Breast epithelium (tissue), 3 donors: ENCODE data around the gene SCGB1D4.

Experiments used
- POLR2A ChIP-seq: fragments of 450-650 bp; IDR thresholded peaks from one replicate; pipeline ENCODE4 v1.6.1; 2016; ENCODE audit warnings: antibody characterized with exemption, mild to moderate bottlenecking, moderate library complexity
- POLR2AphosphoS5 ChIP-seq, 3 donors: sonication (generic); formaldehyde crosslinking; IDR thresholded peaks; one replicate each; pipeline ENCODE4 v1.6.1; 2017; ENCODE audit warnings: antibody characterized with exemption in 3 of 3
- TF ChIP-seq, protein P1 (sequence below), 3 donors: fragments of 450-650 bp; IDR thresholded peaks; one replicate each; pipeline ENCODE4 v1.5.1; 2016 to 2017; ENCODE audit warnings: antibody characterized with exemption in 3 of 3, mild to moderate bottlenecking in 3 of 3, moderate library complexity in 3 of 3

- no peak for TF ChIP-seq POLR2A
- TF ChIP-seq, protein P1, sequence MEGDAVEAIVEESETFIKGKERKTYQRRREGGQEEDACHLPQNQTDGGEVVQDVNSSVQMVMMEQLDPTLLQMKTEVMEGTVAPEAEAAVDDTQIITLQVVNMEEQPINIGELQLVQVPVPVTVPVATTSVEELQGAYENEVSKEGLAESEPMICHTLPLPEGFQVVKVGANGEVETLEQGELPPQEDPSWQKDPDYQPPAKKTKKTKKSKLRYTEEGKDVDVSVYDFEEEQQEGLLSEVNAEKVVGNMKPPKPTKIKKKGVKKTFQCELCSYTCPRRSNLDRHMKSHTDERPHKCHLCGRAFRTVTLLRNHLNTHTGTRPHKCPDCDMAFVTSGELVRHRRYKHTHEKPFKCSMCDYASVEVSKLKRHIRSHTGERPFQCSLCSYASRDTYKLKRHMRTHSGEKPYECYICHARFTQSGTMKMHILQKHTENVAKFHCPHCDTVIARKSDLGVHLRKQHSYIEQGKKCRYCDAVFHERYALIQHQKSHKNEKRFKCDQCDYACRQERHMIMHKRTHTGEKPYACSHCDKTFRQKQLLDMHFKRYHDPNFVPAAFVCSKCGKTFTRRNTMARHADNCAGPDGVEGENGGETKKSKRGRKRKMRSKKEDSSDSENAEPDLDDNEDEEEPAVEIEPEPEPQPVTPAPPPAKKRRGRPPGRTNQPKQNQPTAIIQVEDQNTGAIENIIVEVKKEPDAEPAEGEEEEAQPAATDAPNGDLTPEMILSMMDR (IDR thresholded peaks at IDR 0.05) = no peak
- TF ChIP-seq POLR2AphosphoS5 (IDR thresholded peaks at IDR 0.05) = no peak
Measured at GRCh38 chr11:62280452-62280851, 18.4 kb downstream of the SCGB1D4 start.
